Epidermal melanocyte (primary cell): Measurements from ENCODE around the gene CELF2.
A peak's percentile ranks its signal among the peaks of the same experiment; 100 is the strongest.

Source experiments
- DNase-seq: peaks from one replicate; pipeline ENCODE4 v3.0.0; 2011; ENCODE audit warnings: low spot score; ENCODE audit not compliant: insufficient read length

Gene CELF2

GRCh38 chr10:11194859-11195586, 177.4 kb downstream of the CELF2 start:
- no peak for DNase-seq

- no peak for DNase-seq
These were observed 178.0 kb downstream of the CELF2 start for GRCh38 chr10:11195623-11196022.

- DNase-seq, result peak; percentile 36
These were observed 179.6 kb downstream of the CELF2 start for GRCh38 chr10:11197266-11197712.

GRCh38 chr10:11197878-11198277, 180.2 kb downstream of the CELF2 start:
- no peak for DNase-seq

GRCh38 chr10:11201911-11202310, 184.2 kb downstream of the CELF2 start:
- DNase-seq, result no peak

GRCh38 chr10:11204351-11204942, 186.8 kb downstream of the CELF2 start:
- DNase-seq, result no peak

GRCh38 chr10:11205030-11205772, 187.5 kb downstream of the CELF2 start:
- no peak for DNase-seq

GRCh38 chr10:11206676-11207559, 189.2 kb downstream of the CELF2 start:
- no peak for DNase-seq

- no peak for DNase-seq
These were observed 189.8 kb downstream of the CELF2 start for GRCh38 chr10:11207560-11207844.

GRCh38 chr10:11208243-11208642, 190.6 kb downstream of the CELF2 start:
- DNase-seq, result no peak

- DNase-seq, result no peak
These were observed 191.5 kb downstream of the CELF2 start for GRCh38 chr10:11208908-11209829.

- DNase-seq, result peak; percentile 42
These were observed 192.1 kb downstream of the CELF2 start for GRCh38 chr10:11209830-11210181.

- DNase-seq, result peak; percentile 56
These were observed 192.7 kb downstream of the CELF2 start for GRCh38 chr10:11210211-11210922.

- no peak for DNase-seq
These were observed 194.8 kb downstream of the CELF2 start for GRCh38 chr10:11212288-11213085.

GRCh38 chr10:11213137-11213536, 195.5 kb downstream of the CELF2 start:
- no peak for DNase-seq

- no peak for DNase-seq
These were observed 196.7 kb downstream of the CELF2 start for GRCh38 chr10:11214407-11214806.

GRCh38 chr10:11215471-11215870, 197.8 kb downstream of the CELF2 start:
- DNase-seq, result no peak

GRCh38 chr10:11217521-11217920, 199.8 kb downstream of the CELF2 start:
- no peak for DNase-seq

- DNase-seq, result no peak
These were observed 200.7 kb downstream of the CELF2 start for GRCh38 chr10:11218395-11218794.
